Measurements from ENCODE around the gene PARP2. TPM values are rescaled to one million over a fixed set of nuclear protein-coding genes. Genes with fewer than 3 reads are reported as not detected.

PARP2 gene, protein sequence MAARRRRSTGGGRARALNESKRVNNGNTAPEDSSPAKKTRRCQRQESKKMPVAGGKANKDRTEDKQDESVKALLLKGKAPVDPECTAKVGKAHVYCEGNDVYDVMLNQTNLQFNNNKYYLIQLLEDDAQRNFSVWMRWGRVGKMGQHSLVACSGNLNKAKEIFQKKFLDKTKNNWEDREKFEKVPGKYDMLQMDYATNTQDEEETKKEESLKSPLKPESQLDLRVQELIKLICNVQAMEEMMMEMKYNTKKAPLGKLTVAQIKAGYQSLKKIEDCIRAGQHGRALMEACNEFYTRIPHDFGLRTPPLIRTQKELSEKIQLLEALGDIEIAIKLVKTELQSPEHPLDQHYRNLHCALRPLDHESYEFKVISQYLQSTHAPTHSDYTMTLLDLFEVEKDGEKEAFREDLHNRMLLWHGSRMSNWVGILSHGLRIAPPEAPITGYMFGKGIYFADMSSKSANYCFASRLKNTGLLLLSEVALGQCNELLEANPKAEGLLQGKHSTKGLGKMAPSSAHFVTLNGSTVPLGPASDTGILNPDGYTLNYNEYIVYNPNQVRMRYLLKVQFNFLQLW
- total RNA-seq, result 2.2 and 4.1 TPM in 2 replicates

DNA sequence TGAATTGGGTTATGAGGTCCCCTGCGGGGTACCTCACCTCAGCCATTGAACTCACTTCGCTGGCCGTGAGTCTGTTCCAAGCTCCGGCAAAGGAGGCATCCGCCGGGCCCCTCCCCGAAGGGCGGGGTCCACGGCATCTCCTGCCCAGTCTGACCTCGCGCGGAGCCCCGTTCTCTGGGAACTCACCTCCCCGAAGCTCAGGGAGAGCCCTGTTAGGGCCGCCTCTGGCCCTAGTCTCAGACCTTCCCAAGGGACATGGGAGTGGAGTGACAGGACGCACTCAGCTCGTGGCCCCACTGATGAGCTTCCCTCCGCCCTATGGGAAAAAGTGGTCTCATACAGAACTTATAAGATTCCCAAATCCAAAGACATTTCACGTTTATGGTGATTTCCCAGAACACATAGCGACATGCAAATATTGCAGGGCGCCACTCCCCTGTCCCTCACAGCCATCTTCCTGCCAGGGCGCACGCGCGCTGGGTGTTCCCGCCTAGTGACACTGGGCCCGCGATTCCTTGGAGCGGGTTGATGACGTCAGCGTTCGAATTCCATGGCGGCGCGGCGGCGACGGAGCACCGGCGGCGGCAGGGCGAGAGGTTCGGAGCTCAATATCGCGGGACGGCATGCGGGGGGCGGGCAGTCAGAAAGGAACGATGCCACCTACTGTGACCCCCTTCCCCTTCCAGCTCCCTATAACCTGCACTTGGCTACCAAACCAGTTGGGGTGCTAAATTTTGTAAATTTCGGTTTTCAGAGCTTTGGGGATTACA is at the start of gene PARP2:
TSS of gene PARP2 (plus strand) at position 544 of the 770 bp plus-strand sequence. CDS start at position 551, 7 bp downstream.

DNA sequence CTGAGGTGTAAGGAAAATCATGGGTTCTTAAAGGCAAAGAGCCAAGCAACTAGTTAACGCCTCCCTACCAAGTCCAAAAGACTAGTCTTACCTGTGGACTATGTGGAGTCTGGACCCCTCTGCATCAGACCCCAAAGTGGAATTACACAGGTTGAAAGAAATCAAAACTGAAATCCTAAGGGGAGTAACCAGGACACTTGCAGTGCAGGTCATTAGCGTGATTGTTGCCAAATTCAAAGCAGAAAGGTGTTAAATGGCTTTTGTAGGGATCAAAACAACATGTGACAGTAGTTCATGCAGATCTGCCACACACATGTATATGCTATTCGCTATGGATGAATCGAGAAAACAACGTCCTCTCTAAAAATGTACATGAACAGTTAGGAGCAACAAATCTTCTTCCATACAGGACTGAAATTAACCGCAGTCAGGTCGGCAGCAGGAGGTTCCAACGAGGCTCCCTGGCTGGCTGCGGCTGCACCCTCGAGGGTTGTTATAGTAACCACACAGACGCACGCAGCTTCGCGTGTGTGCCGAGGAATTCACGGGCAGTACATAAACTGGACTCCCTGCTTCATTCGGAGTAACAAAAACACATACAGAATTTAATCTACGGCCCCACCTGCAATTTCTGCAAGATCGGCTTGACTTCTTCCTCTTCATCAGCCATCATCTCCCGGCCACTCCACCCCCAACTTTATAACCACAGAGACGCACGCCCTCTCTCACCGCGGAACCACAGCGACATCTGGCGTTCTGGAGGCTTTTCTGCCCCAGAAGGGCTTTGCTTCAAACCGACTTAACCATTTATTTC is 38.0 kb upstream of the PARP2 start, which contains the start of gene TTC5:
TSS of gene TTC5 (minus strand) at position 687 of the 814 bp plus-strand sequence. CDS start at position 673, 14 bp downstream.

DNA sequence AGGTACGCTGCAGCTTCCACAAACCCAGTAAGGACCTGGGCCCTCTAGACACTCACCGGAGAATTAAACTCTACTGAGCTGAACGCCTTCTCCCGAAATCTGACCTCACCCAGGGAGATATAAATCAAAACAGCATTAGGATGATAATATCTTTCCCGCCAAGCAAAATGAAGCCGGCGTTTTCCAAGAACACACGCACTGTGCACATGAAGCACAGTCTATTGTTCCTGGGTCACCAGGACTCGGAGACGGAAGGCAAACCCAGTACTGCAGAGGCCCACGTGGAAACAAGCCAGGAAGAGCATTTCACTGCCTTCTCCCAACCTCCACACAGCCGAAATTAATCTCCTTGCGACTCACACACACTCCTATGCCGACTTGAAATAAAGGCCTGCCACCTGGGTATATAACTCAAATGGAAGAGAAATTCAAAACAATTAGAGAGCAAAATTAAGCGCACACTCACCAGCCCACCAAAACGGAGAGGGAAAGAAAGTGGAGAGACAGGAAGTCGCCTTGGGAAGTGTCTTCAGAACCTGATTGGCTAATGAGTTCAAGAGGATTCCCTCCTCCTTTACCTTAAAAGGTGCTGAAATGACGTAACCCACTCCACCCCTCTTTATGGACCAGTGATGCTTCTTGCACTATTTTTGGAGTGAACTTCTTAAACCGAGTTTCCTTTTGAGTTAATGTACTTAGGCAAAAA is 10.5 kb upstream of the PARP2 start, which contains the start of gene CCNB1IP1:
TSS of gene CCNB1IP1 (minus strand) at position 492 of the 706 bp plus-strand sequence. CDS start 16,756 bp downstream, outside the sequence.

Other genes with a start within 250 kb of the PARP2 start
- gene OR4K17, start 232.9 kb upstream of the PARP2 start, total RNA-seq, result not detected in 2 replicates
- gene OR4N5, start 204.8 kb upstream of the PARP2 start, total RNA-seq, result not detected in 2 replicates
- gene OR11G2, start 152.7 kb upstream of the PARP2 start, total RNA-seq, result not detected in 2 replicates
- not detected in 2 replicates for gene OR11H6, start 119.9 kb upstream of the PARP2 start, total RNA-seq
- gene OR11H7, start 114.7 kb upstream of the PARP2 start, total RNA-seq, result not detected in 2 replicates
- gene OR11H4, start 104.3 kb upstream of the PARP2 start, total RNA-seq, result not detected in 2 replicates
- 8.9 and 10.9 TPM in 2 replicates for gene TTC5, start 37.7 kb upstream of the PARP2 start, total RNA-seq
- 53.8 and 68.6 TPM in 2 replicates for gene CCNB1IP1, start 10.4 kb upstream of the PARP2 start, total RNA-seq
- 8.9 and 10.3 TPM in 2 replicates for gene TEP1, start 69.9 kb downstream of the PARP2 start, total RNA-seq
- gene KLHL33, start 92.5 kb downstream of the PARP2 start, total RNA-seq, result 0.09 and 0.12 TPM in 2 replicates
- gene OSGEP, start 111.2 kb downstream of the PARP2 start, total RNA-seq, result 24.2 and 30.0 TPM in 2 replicates
- gene APEX1, start 111.6 kb downstream of the PARP2 start, total RNA-seq, result 145 and 204 TPM in 2 replicates
- gene PIP4P1, start 117.8 kb downstream of the PARP2 start, total RNA-seq, result 8.4 and 14.4 TPM in 2 replicates
- gene PNP, start 125.8 kb downstream of the PARP2 start, total RNA-seq, result 16.3 and 22.6 TPM in 2 replicates
- gene RNASE10, start 161.9 kb downstream of the PARP2 start, total RNA-seq, result not detected in 2 replicates
- not detected in 2 replicates for gene RNASE9, start 217.4 kb downstream of the PARP2 start, total RNA-seq
- not detected in 2 replicates for gene RNASE11, start 244.4 kb downstream of the PARP2 start, total RNA-seq
- not detected in 2 replicates for gene RNASE12, start 247.7 kb downstream of the PARP2 start, total RNA-seq

Data from pericardium fibroblast (primary cell).